HepG2 (cell line): ENCODE data around the gene MTG1.
"Not testable (repeated sequence)": the region's sequence is repeated elsewhere in the genome, so short reads cannot be mapped to it uniquely, and the experiment has no call there.

ENCODE experiments used
- ATF1 ChIP-seq: IDR thresholded peaks from 2 replicates; pipeline ENCODE4 v1.6.1; 2016; ENCODE audit warnings: mild to moderate bottlenecking, control low read depth
- JUND ChIP-seq: sonication (generic); formaldehyde crosslinking; IDR thresholded peaks from 2 replicates; pipeline ENCODE4 v1.8.0; 2022; ENCODE audit warnings: mild to moderate bottlenecking, missing genetic modification reagents
- KDM2A ChIP-seq: sonication (generic); formaldehyde crosslinking; IDR thresholded peaks from 2 replicates; pipeline ENCODE4 v1.4.0; 2020; ENCODE audit warnings: low read depth, missing genetic modification reagents, borderline replicate concordance
- MAFF ChIP-seq: IDR thresholded peaks from 2 replicates; pipeline ENCODE4 v1.6.1; 2011; ENCODE audit warnings: low read depth, low read length, improper control_type of control experiment
- NR2F6 ChIP-seq, 2 experiments: IDR thresholded peaks; 2 replicates each; pipeline ENCODE4 v1.6.1; 2016; ENCODE audit warnings: antibody characterized with exemption in 1 of 2, mild to moderate bottlenecking in 1 of 2
- POLR2A ChIP-seq, 2 experiments: IDR thresholded peaks; 2 replicates each; pipeline ENCODE4 v1.6.1; 2011; ENCODE audit warnings: low read depth in 2 of 2, low read length in 2 of 2, mild to moderate bottlenecking in 1 of 2, moderate library complexity in 1 of 2; ENCODE audit not compliant: insufficient read depth in 1 of 2
- ZNF530 ChIP-seq: sonication (generic); formaldehyde crosslinking; IDR thresholded peaks from 2 replicates; pipeline ENCODE4 v1.5.0; 2020; ENCODE audit warnings: low read depth, mild to moderate bottlenecking, missing genetic modification reagents
- TF ChIP-seq, protein P1 (sequence below): sonication (generic); formaldehyde crosslinking; IDR thresholded peaks from 2 replicates; pipeline ENCODE4 v1.5.0; 2020; ENCODE audit warnings: missing genetic modification reagents

DNA sequence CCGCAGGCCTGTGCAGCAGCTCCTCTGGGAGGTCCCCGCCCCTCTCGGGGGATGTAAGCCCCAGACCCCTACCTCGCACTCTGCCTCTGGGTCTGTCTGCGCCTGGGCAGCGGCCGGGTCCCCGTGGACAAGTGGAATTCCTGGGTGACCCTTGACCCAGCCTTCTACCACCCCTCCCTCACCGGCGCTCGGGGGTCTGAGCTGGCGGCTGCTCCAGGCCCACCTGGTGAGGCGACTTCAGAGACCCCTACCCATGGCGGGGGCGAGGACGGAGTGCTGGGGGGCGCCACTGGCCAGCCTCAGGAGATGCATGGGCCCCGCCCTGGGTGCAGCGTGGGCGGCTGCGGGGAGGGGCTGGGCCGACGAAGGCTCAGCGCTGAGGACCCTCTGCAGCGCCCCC, 38.8 kb downstream of the MTG1 start:
- not testable (repeated sequence) for TF ChIP-seq JUND; ZNF530 (CRISPR knock-in tag); ATF1 (CRISPR knock-in tag); MAFF; NR2F6 (IDR thresholded peaks at IDR 0.05); NR2F6 (CRISPR knock-in tag; IDR thresholded peaks at IDR 0.05); KDM2A (CRISPR knock-in tag); POLR2A (IDR thresholded peaks at IDR 0.05; ENCODE audit: insufficient read depth in 1 of 2, low read depth in 2 of 2, low read length in 2 of 2)
- TF ChIP-seq, protein P1, sequence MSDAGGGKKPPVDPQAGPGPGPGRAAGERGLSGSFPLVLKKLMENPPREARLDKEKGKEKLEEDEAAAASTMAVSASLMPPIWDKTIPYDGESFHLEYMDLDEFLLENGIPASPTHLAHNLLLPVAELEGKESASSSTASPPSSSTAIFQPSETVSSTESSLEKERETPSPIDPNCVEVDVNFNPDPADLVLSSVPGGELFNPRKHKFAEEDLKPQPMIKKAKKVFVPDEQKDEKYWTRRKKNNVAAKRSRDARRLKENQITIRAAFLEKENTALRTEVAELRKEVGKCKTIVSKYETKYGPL (CRISPR knock-in tag) = not testable (repeated sequence)
